D721Med (cell line): Measurements from ENCODE around the gene ZNF598.

ENCODE experiments used
- DNase-seq: peaks from one replicate; pipeline ENCODE4 v3.0.0; 2011; ENCODE audit warnings: low spot score; ENCODE audit not compliant: insufficient read length
- FAIRE-seq: peaks from 2 replicates; lab custom pipeline; 2011; peaks lifted over from hg19 to GRCh38; lab: Jason Lieb, UNC
- CTCF ChIP-seq: IDR thresholded peaks from 2 replicates; pipeline ENCODE4 v1.5.1; 2012; ENCODE audit warnings: mild to moderate bottlenecking, control low read depth; ENCODE audit not compliant: insufficient read depth; ENCODE audit errors: missing control alignments

The ZNF598 gene

GRCh38 chr16:1991135-1991551 is 18.5 kb downstream of the ZNF598 start:
- FAIRE-seq (no peak), DNase-seq (no peak)
- TF ChIP-seq CTCF = no peak

- no peak for TF ChIP-seq CTCF
- peak; percentile 68 for DNase-seq
Measured at GRCh38 chr16:1990351-1991134, 19.1 kb downstream of the ZNF598 start.

GRCh38 chr16:1990101-1990350 is 19.6 kb downstream of the ZNF598 start:
- no peak for TF ChIP-seq CTCF
- DNase-seq (no peak), FAIRE-seq (no peak)

More at GRCh38 chr16:1990351-1991134, 19.1 kb downstream of the ZNF598 start:
- no peak for FAIRE-seq

GRCh38 chr16:1989209-1990100 is 20.2 kb downstream of the ZNF598 start, which contains the start of gene SYNGR3:
Gene SYNGR3, plus strand, starts transcription at chr16:1989970. Its CDS starts 133 bp downstream, at chr16:1990103.
- no peak for FAIRE-seq
- no peak for TF ChIP-seq CTCF
- peak; percentile 61 for DNase-seq

- TF ChIP-seq CTCF = no peak
- FAIRE-seq (no peak), DNase-seq (no peak)
Measured at GRCh38 chr16:1987198-1987597, 22.4 kb downstream of the ZNF598 start.

GRCh38 chr16:1985466-1986150 is 24.0 kb downstream of the ZNF598 start:
- FAIRE-seq (no peak), DNase-seq (no peak)
- no peak for TF ChIP-seq CTCF
